CD8-positive, alpha-beta memory T cell (primary cell): ENCODE results near the gene ADAM20. TPM values are rescaled to one million over a fixed set of nuclear protein-coding genes. Genes with fewer than 3 reads are reported as not detected.

Source experiments
- CTCF ChIA-PET: fragments of 350-600 bp; sonication (Branson Sonifier 250); formaldehyde crosslinking; loops from one replicate; lab custom pipeline; 2021; ENCODE audit warnings: antibody characterized with exemption; lab: Charles Lee
- POLR2A ChIA-PET: fragments of 350-600 bp; sonication (Branson Sonifier 250); formaldehyde crosslinking; loops from one replicate; lab custom pipeline; 2021; ENCODE audit warnings: antibody characterized with exemption; lab: Charles Lee
- DNase-seq, 5 donors: peaks; one replicate each; pipeline versions ENCODE4 v3.0.0 to v3.0.0-alpha.2; 2020 to 2022; ENCODE audit warnings: mixed read lengths in 1 of 5
- H3K27ac ChIP-seq: one replicate; pipeline ENCODE4 v1.7.0; 2013; ENCODE audit warnings: low read depth, mild to moderate bottlenecking, low read length, moderate library complexity
- H3K27me3 ChIP-seq: 2 replicates; pipeline ENCODE4 v1.7.0; 2013; ENCODE audit warnings: low read length, mild to moderate bottlenecking; ENCODE audit not compliant: insufficient read depth, poor library complexity, severe bottlenecking
- H3K36me3 ChIP-seq: 2 replicates; pipeline ENCODE4 v1.7.0; 2013; ENCODE audit warnings: mild to moderate bottlenecking, low read length, moderate library complexity; ENCODE audit not compliant: insufficient read depth
- H3K4me1 ChIP-seq: 2 replicates; pipeline ENCODE4 v1.7.0; 2013; ENCODE audit warnings: mild to moderate bottlenecking, low read length, moderate library complexity; ENCODE audit not compliant: insufficient read depth
- H3K4me3 ChIP-seq: 2 replicates; pipeline ENCODE4 v1.7.0; 2013; ENCODE audit warnings: mild to moderate bottlenecking, low read length
- H3K9me3 ChIP-seq: 2 replicates; pipeline ENCODE4 v1.7.0; 2013; ENCODE audit warnings: mild to moderate bottlenecking, low read length
- H3K27ac Mint-ChIP-seq, 8 donors: one replicate each; pipeline ENCODE4 v1.8.0; 2020 to 2021; ENCODE audit warnings: mixed read lengths in 8 of 8, mild to moderate bottlenecking in 6 of 8, inconsistent platforms in 3 of 8, moderate library complexity in 3 of 8
- H3K27me3 Mint-ChIP-seq, 2 donors: one replicate each; pipeline ENCODE4 v1.8.0; 2020 to 2021; ENCODE audit warnings: mixed read lengths in 2 of 2, mild to moderate bottlenecking in 1 of 2, moderate library complexity in 1 of 2
- H3K36me3 Mint-ChIP-seq, 3 donors: one replicate each; pipeline ENCODE4 v1.8.0; 2020 to 2021; ENCODE audit warnings: mixed read lengths in 3 of 3, inconsistent platforms in 1 of 3, mild to moderate bottlenecking in 1 of 3
- H3K4me1 Mint-ChIP-seq, 3 donors: one replicate each; pipeline ENCODE4 v1.8.0; 2020 to 2021; ENCODE audit warnings: mixed read lengths in 3 of 3, inconsistent platforms in 1 of 3, mild to moderate bottlenecking in 1 of 3
- H3K4me3 Mint-ChIP-seq, 7 donors: one replicate each; pipeline ENCODE4 v1.8.0; 2020 to 2021; ENCODE audit warnings: mixed read lengths in 7 of 7, mild to moderate bottlenecking in 6 of 7, moderate library complexity in 4 of 7, inconsistent platforms in 2 of 7
- H3K9me3 Mint-ChIP-seq, 5 donors: one replicate each; pipeline ENCODE4 v1.8.0; 2020 to 2022; ENCODE audit warnings: mixed read lengths in 5 of 5, mild to moderate bottlenecking in 3 of 5, moderate library complexity in 2 of 5, inconsistent platforms in 1 of 5
- polyA plus RNA-seq: library from polyadenylated mRNA; unstranded; fragments of 300-500 nt; fragmentation: Illumina TruSeq; gene quantifications from one replicate; pipeline ENCODE4 v1.2.3, GENCODE V29; 2021
- total RNA-seq, 2 experiments: library from RNA; stranded (reverse); gene quantifications; one replicate each; pipeline ENCODE4 v1.2.3, GENCODE V29; 2021

ADAM20 gene
- total and polyA plus RNA-seq, 3 experiments from 2014 or later, result 0.29 to 0.31 TPM; not detected in 1

- Histone ChIP-seq H3K36me3 (no peaks in the 10 kb centered on the region), H3K9me3 (no peaks in the 10 kb centered on the region), H3K27ac (no peak overlapping the region), H3K27me3 (no peaks in the 10 kb centered on the region), H3K4me1 (no peaks in the 10 kb centered on the region), H3K4me3 (no peak overlapping the region)
- H3K9me3 Mint-ChIP-seq, result peaks cover 2 to 4% (median 2%) of the 10 kb centered on the region in 5 donors
- H3K36me3 Mint-ChIP-seq, result peaks cover 9 to 27% (median 23%) of the 10 kb centered on the region in 3 donors
- DNase-seq, result no peak
- POLR2A ChIA-PET, result no interaction called here
- H3K27me3 Mint-ChIP-seq, result no peaks in the 10 kb centered on the region
- H3K4me3 Mint-ChIP-seq, result no peak overlapping the region
- peak overlapping the region in 1 of 8 donors; percentile 51 for H3K27ac Mint-ChIP-seq
- CTCF ChIA-PET, result no interaction called here
- peaks cover 0 to 4% (median 0%) of the 10 kb centered on the region in 3 donors for H3K4me1 Mint-ChIP-seq
Measured at GRCh38 chr14:70555890-70556289, 21.1 kb upstream of the ADAM20 start.

GRCh38 chr14:70538087-70538486 lies 3.3 kb upstream of the ADAM20 start:
- ChIA-PET POLR2A (no interaction called here), CTCF (no interaction called here)
- H3K4me3 Mint-ChIP-seq, result no peak overlapping the region
- no peaks in the 10 kb centered on the region for H3K9me3 ChIP-seq
- no peak overlapping the region for H3K4me3 ChIP-seq
- H3K27me3 Mint-ChIP-seq, result no peaks in the 10 kb centered on the region
- no peak for DNase-seq
- no peaks in the 10 kb centered on the region for H3K36me3 ChIP-seq
- H3K27me3 ChIP-seq, result no peaks in the 10 kb centered on the region
- H3K9me3 Mint-ChIP-seq, result no peaks in the 10 kb centered on the region
- H3K36me3 Mint-ChIP-seq, result peaks cover 11 to 14% (median 12%) of the 10 kb centered on the region in 3 donors
- peak overlapping the region in 1 of 8 donors; percentile 68 for H3K27ac Mint-ChIP-seq
- peaks cover 4 to 21% (median 12%) of the 10 kb centered on the region in 3 donors for H3K4me1 Mint-ChIP-seq
- H3K27ac ChIP-seq, result no peak overlapping the region
- H3K4me1 ChIP-seq, result no peaks in the 10 kb centered on the region

GRCh38 chr14:70536830-70537229 lies 2.0 kb upstream of the ADAM20 start:
- Mint-ChIP-seq H3K36me3 (peaks cover 18 to 23% (median 22%) of the 10 kb centered on the region in 3 donors), H3K27me3 (no peaks in the 10 kb centered on the region), H3K4me3 (no peak overlapping the region), H3K4me1 (peaks cover 4 to 21% (median 12%) of the 10 kb centered on the region in 3 donors), H3K27ac (peak overlapping the region in 2 of 8 donors; percentile 7 to 25), H3K9me3 (peaks cover 0 to 5% (median 3%) of the 10 kb centered on the region in 5 donors)
- no peak for DNase-seq
- Histone ChIP-seq H3K27ac (no peak overlapping the region), H3K36me3 (no peaks in the 10 kb centered on the region), H3K27me3 (no peaks in the 10 kb centered on the region), H3K4me3 (no peak overlapping the region), H3K4me1 (no peaks in the 10 kb centered on the region), H3K9me3 (no peaks in the 10 kb centered on the region)
- ChIA-PET CTCF (interaction anchor here (0.7 to 1.0 kb wide), 2 partner anchors 1035 to 1327 kb away, joined by 3 read pairs; no protein-coding TSS in a partner anchor), POLR2A (no interaction called here)

GRCh38 chr14:70530417-70530816 lies 4.4 kb downstream of the ADAM20 start:
- Histone ChIP-seq H3K4me1 (no peaks in the 10 kb centered on the region), H3K9me3 (no peaks in the 10 kb centered on the region), H3K27me3 (no peaks in the 10 kb centered on the region), H3K36me3 (no peaks in the 10 kb centered on the region), H3K27ac (no peak overlapping the region), H3K4me3 (no peak overlapping the region)
- Mint-ChIP-seq H3K9me3 (peaks cover 0 to 5% (median 3%) of the 10 kb centered on the region in 5 donors), H3K4me1 (no peaks in the 10 kb centered on the region), H3K4me3 (no peak overlapping the region), H3K27me3 (no peaks in the 10 kb centered on the region), H3K27ac (no peak overlapping the region), H3K36me3 (peaks cover 17 to 50% (median 27%) of the 10 kb centered on the region in 3 donors)
- POLR2A ChIA-PET, result no interaction called here
- no peak for DNase-seq
- CTCF ChIA-PET, result no interaction called here

- no peak overlapping the region for H3K27ac ChIP-seq
- CTCF ChIA-PET, result no interaction called here
- H3K9me3 Mint-ChIP-seq, result peaks cover 0 to 3% (median under 1%) of the 10 kb centered on the region in 5 donors
- H3K36me3 ChIP-seq, result no peaks in the 10 kb centered on the region
- no peak overlapping the region for H3K4me3 Mint-ChIP-seq
- DNase-seq, result no peak
- no peaks in the 10 kb centered on the region for H3K9me3 ChIP-seq
- H3K27me3 Mint-ChIP-seq, result no peaks in the 10 kb centered on the region
- POLR2A ChIA-PET, result no interaction called here
- peaks cover 17 to 53% (median 40%) of the 10 kb centered on the region in 3 donors for H3K36me3 Mint-ChIP-seq
- H3K4me1 ChIP-seq, result no peaks in the 10 kb centered on the region
- H3K4me1 Mint-ChIP-seq, result no peaks in the 10 kb centered on the region
- H3K27ac Mint-ChIP-seq, result no peak overlapping the region
- H3K27me3 ChIP-seq, result no peaks in the 10 kb centered on the region
- no peak overlapping the region for H3K4me3 ChIP-seq
Measured at GRCh38 chr14:70527501-70528105, 7.2 kb downstream of the ADAM20 start.

GRCh38 chr14:70525691-70526090 lies 9.1 kb downstream of the ADAM20 start:
- Histone ChIP-seq H3K27ac (no peak overlapping the region), H3K36me3 (no peaks in the 10 kb centered on the region), H3K27me3 (no peaks in the 10 kb centered on the region), H3K4me1 (no peaks in the 10 kb centered on the region), H3K9me3 (no peaks in the 10 kb centered on the region), H3K4me3 (no peak overlapping the region)
- ChIA-PET POLR2A (no interaction called here), CTCF (no interaction called here)
- peaks cover 16 to 56% (median 47%) of the 10 kb centered on the region in 3 donors for H3K36me3 Mint-ChIP-seq
- H3K9me3 Mint-ChIP-seq, result peaks cover 2 to 6% (median 5%) of the 10 kb centered on the region in 5 donors
- H3K27me3 Mint-ChIP-seq, result no peaks in the 10 kb centered on the region
- DNase-seq, result no peak
- no peaks in the 10 kb centered on the region for H3K4me1 Mint-ChIP-seq
- H3K27ac Mint-ChIP-seq, result no peak overlapping the region
- no peak overlapping the region for H3K4me3 Mint-ChIP-seq

- H3K36me3 ChIP-seq, result no peaks in the 10 kb centered on the region
- Mint-ChIP-seq H3K27ac (no peak overlapping the region), H3K36me3 (peaks cover 13 to 14% (median 14%) of the 10 kb centered on the region in 3 donors), H3K9me3 (peaks cover 4 to 8% (median 6%) of the 10 kb centered on the region in 5 donors), H3K4me3 (no peak overlapping the region), H3K27me3 (no peaks in the 10 kb centered on the region), H3K4me1 (peaks cover 5 to 24% (median 13%) of the 10 kb centered on the region in 3 donors)
- no peak overlapping the region for H3K27ac ChIP-seq
- H3K4me3 ChIP-seq, result no peak overlapping the region
- no peaks in the 10 kb centered on the region for H3K27me3 ChIP-seq
- POLR2A ChIA-PET, result no interaction called here
- CTCF ChIA-PET, result no interaction called here
- no peaks in the 10 kb centered on the region for H3K9me3 ChIP-seq
- H3K4me1 ChIP-seq, result no peaks in the 10 kb centered on the region
- DNase-seq, result no peak
Measured at GRCh38 chr14:70515811-70516210, 19.0 kb downstream of the ADAM20 start.

GRCh38 chr14:70514168-70515069 lies 20.4 kb downstream of the ADAM20 start:
- no peak for DNase-seq
- CTCF ChIA-PET, result no interaction called here
- peak overlapping the region in 1 of 7 donors; percentile 14 for H3K4me3 Mint-ChIP-seq
- Histone ChIP-seq H3K4me1 (no peaks in the 10 kb centered on the region), H3K27ac (no peak overlapping the region), H3K9me3 (no peaks in the 10 kb centered on the region), H3K36me3 (no peaks in the 10 kb centered on the region), H3K27me3 (no peaks in the 10 kb centered on the region), H3K4me3 (no peak overlapping the region)
- H3K9me3 Mint-ChIP-seq, result peaks cover 0 to 11% (median 4%) of the 10 kb centered on the region in 5 donors
- H3K27ac Mint-ChIP-seq, result peak overlapping the region in 6 of 8 donors; percentile 0 to 67 (median 2)
- H3K27me3 Mint-ChIP-seq, result no peaks in the 10 kb centered on the region
- POLR2A ChIA-PET, result no interaction called here
- peaks cover 5 to 24% (median 13%) of the 10 kb centered on the region in 3 donors for H3K4me1 Mint-ChIP-seq
- peaks cover 9 to 17% (median 13%) of the 10 kb centered on the region in 3 donors for H3K36me3 Mint-ChIP-seq
